Endothelial cell of umbilical vein (primary cell): ENCODE measurements around the gene IGFBP2. TPM values are rescaled to one million over a fixed set of nuclear protein-coding genes. Genes with fewer than 3 reads are reported as not detected.

Experiments
- BruUV-seq: library from RNA; stranded (reverse); fragments of 400-500 nt; replicated peaks from 2 replicates; lab custom pipeline; 2021; lab: Mats Ljungman, UMichigan
- CTCF ChIA-PET: fragments of 300-600, 350-600 bp; sonication (Branson Sonifier 250); formaldehyde crosslinking; loops from one replicate; lab custom pipeline; 2021; ENCODE audit warnings: antibody characterized with exemption, inconsistent platforms; lab: Charles Lee
- POLR2A ChIA-PET: fragments of 300-600, 350-600 bp; sonication (Branson Sonifier 250); formaldehyde crosslinking; loops from one replicate; lab custom pipeline; 2021; ENCODE audit warnings: antibody characterized with exemption, inconsistent platforms; lab: Charles Lee
- DNase-seq: peaks from one replicate; pipeline ENCODE4 v3.0.0-alpha.2; 2011; ENCODE audit warnings: low read depth, low spot score
- FAIRE-seq: peaks from 2 replicates; lab custom pipeline; 2011; peaks lifted over from hg19 to GRCh38; lab: Jason Lieb, UNC
- H2AFZ ChIP-seq: 2 replicates; pipeline ENCODE4 v1.6.0; 2012; ENCODE audit warnings: low read depth, low read length, control low read depth, inconsistent platforms
- H3K27ac ChIP-seq: 2 replicates; pipeline ENCODE4 v1.5.1; 2011; ENCODE audit warnings: low read depth, mild to moderate bottlenecking, control low read depth, low read length, moderate library complexity; ENCODE audit not compliant: insufficient read depth
- H3K27me3 ChIP-seq, 2 experiments: 2 replicates each; pipeline versions ENCODE4 v1.6.0 to v1.6.1; 2011; ENCODE audit warnings: low read length in 2 of 2, mixed read lengths in 1 of 2; ENCODE audit not compliant: control insufficient read depth in 2 of 2, insufficient read depth in 2 of 2
- H3K36me3 ChIP-seq, 2 experiments: 2 replicates in 1 of 2; 3 replicates in 1 of 2; pipeline ENCODE4 v1.5.1; 2011; ENCODE audit warnings: low read length in 2 of 2, mild to moderate bottlenecking in 1 of 2, moderate library complexity in 1 of 2; ENCODE audit not compliant: control insufficient read depth in 2 of 2, insufficient read depth in 2 of 2; ENCODE audit errors: extremely low read depth in 1 of 2
- H3K4me1 ChIP-seq: 3 replicates; pipeline ENCODE4 v1.5.1; 2011; ENCODE audit warnings: mild to moderate bottlenecking, low read length; ENCODE audit not compliant: control insufficient read depth, insufficient read depth; ENCODE audit errors: extremely low read depth
- H3K4me2 ChIP-seq: 2 replicates; pipeline ENCODE4 v1.6.1; 2011; ENCODE audit warnings: low read length, control low read depth, mixed read lengths; ENCODE audit not compliant: insufficient read depth
- H3K4me3 ChIP-seq, 3 experiments: fragments of 200-600 bp in 1 of 3; sonication (generic), shearing (Covaris generic) in 1 of 3; replicated peaks in 1 of 3; 2 replicates each; pipeline ENCODE4 v1.5.1; 2011 to 2016; ENCODE audit warnings: control low read depth in 3 of 3, low read length in 3 of 3, mild to moderate bottlenecking in 2 of 3, inconsistent platforms in 1 of 3, low read depth in 1 of 3, moderate library complexity in 1 of 3; ENCODE audit not compliant: insufficient read depth in 1 of 3
- H3K79me2 ChIP-seq: 2 replicates; pipeline ENCODE4 v1.6.0; 2012; ENCODE audit warnings: low read length, inconsistent platforms; ENCODE audit not compliant: control insufficient read depth, insufficient read depth
- H3K9ac ChIP-seq: replicated peaks from 2 replicates; pipeline ENCODE3; 2011; ENCODE audit warnings: low read length, control low read depth; ENCODE audit not compliant: insufficient read depth; ENCODE audit errors: extremely low read depth
- H3K9me1 ChIP-seq: replicated peaks from 3 replicates; pipeline ENCODE4 v1.6.0; 2011; ENCODE audit warnings: mild to moderate bottlenecking, low read length; ENCODE audit not compliant: control insufficient read depth, insufficient read depth; ENCODE audit errors: extremely low read depth
- H3K9me3 ChIP-seq: replicated peaks from 2 replicates; pipeline ENCODE4 v1.5.1; 2012; ENCODE audit warnings: low read length, inconsistent platforms; ENCODE audit not compliant: control insufficient read depth, insufficient read depth
- H4K20me1 ChIP-seq: replicated peaks from 2 replicates; pipeline ENCODE3; 2011; ENCODE audit warnings: mild to moderate bottlenecking, low read length; ENCODE audit not compliant: control insufficient read depth, insufficient read depth; ENCODE audit errors: extremely low read depth
- CTCF ChIP-seq, 2 donors: IDR thresholded peaks; 1 replicate in 1 of 2; 2 replicates in 1 of 2; pipeline ENCODE4 v1.5.1; 2011; ENCODE audit warnings: low read length in 2 of 2, mild to moderate bottlenecking in 2 of 2, moderate library complexity in 2 of 2, control low read depth in 1 of 2, inconsistent platforms in 1 of 2, low read depth in 1 of 2; ENCODE audit not compliant: insufficient read depth in 1 of 2; ENCODE audit errors: extremely low read depth in 1 of 2
- EZH2 ChIP-seq: IDR thresholded peaks from 2 replicates; pipeline ENCODE4 v1.6.1; 2012; ENCODE audit warnings: borderline replicate concordance, low read depth, mild to moderate bottlenecking, moderate library complexity, low read length, inconsistent platforms; ENCODE audit not compliant: severe bottlenecking
- FOS ChIP-seq: IDR thresholded peaks from 2 replicates; pipeline ENCODE4 v1.6.1; 2011; ENCODE audit warnings: mild to moderate bottlenecking, low read length, moderate library complexity, borderline replicate concordance; ENCODE audit not compliant: insufficient read depth
- GATA2 ChIP-seq: IDR thresholded peaks from 2 replicates; pipeline ENCODE4 v1.7.0; 2011; ENCODE audit warnings: low read depth, mild to moderate bottlenecking, moderate library complexity, mixed read lengths, low read length; ENCODE audit not compliant: insufficient read length, insufficient read depth
- JUN ChIP-seq: IDR thresholded peaks from 2 replicates; pipeline ENCODE4 v1.6.1; 2011; ENCODE audit warnings: borderline replicate concordance, low read depth; ENCODE audit not compliant: insufficient read length, insufficient read depth
- MYC ChIP-seq: IDR thresholded peaks from one replicate; pipeline ENCODE4 v1.6.1; 2011; ENCODE audit warnings: mild to moderate bottlenecking, low read depth, low read length
- POLR2A ChIP-seq: IDR thresholded peaks from 2 replicates; pipeline ENCODE4 v1.6.1; 2012; ENCODE audit warnings: low read depth, mild to moderate bottlenecking, control low read depth, low read length
- POLR2AphosphoS5 ChIP-seq: IDR thresholded peaks from 2 replicates; pipeline ENCODE4 v1.6.1; 2012; ENCODE audit warnings: low read depth, mild to moderate bottlenecking, control low read depth, low read length, moderate library complexity; ENCODE audit not compliant: insufficient read depth
- dilution Hi-C: fragments of 300-500 bp; cut with MboI; formaldehyde crosslinking; loops from one replicate; pipeline ENCODE4 v1.15.0; 2019; ENCODE audit warnings: low sequenced_read_pairs; ENCODE audit not compliant: extremely low pct_ligation_motif_present
- intact Hi-C: fragments of 100-400 bp; cut with micrococcal nuclease; formaldehyde crosslinking; loops from one replicate; pipeline ENCODE4 v1.10.0; 2022
- polyA plus RNA-seq, 4 experiments: library from polyadenylated mRNA; depleted of rRNA in 3 of 4; stranded (reverse) in 3 of 4; unstranded in 1 of 4; fragments of >200 nt; gene quantifications; 2 replicates each; pipeline versions ENCODE4 v1.2.1 to v1.2.3, GENCODE V29; 2011 to 2012; ENCODE audit warnings: missing spikeins in 1 of 4
- total RNA-seq: library from RNA; stranded (reverse); gene quantifications from 2 replicates; pipeline ENCODE4 v1.2.3, GENCODE V29; 2021
- TF ChIP-seq, protein P1 (sequence below): IDR thresholded peaks from 2 replicates; pipeline ENCODE4 v1.6.1; 2011; ENCODE audit not compliant: insufficient read depth, insufficient read length

Gene IGFBP2
- total and polyA plus RNA-seq, 2 donors (not counting 3 experiments of a cell fraction or from before 2014, with no cell fraction given), result 212 to 261 TPM

- Histone ChIP-seq H3K4me1 (no peaks in the 10 kb centered on the region), H3K4me3 (no peak overlapping the region), H2AFZ (no peak overlapping the region), H3K36me3 (no peaks in the 10 kb centered on the region), H3K9ac (no peak overlapping the region), H3K9me3 (no peaks in the 10 kb centered on the region), H4K20me1 (no peaks in the 10 kb centered on the region), H3K27ac (no peak overlapping the region), H3K79me2 (no peaks in the 10 kb centered on the region), H3K27me3 (peaks cover 0 to 16% of the 10 kb centered on the region in 2 experiments), H3K9me1 (no peaks in the 10 kb centered on the region), H3K4me2 (no peak overlapping the region)
- no peak for FAIRE-seq
- TF ChIP-seq POLR2A (no peak), FOS (no peak), GATA2 (no peak), POLR2AphosphoS5 (no peak), MYC (no peak), CTCF (IDR thresholded peaks at IDR 0.05; ENCODE audit: extremely low read depth in 1 of 2, insufficient read depth in 1 of 2, low read depth in 1 of 2, low read length in 2 of 2) (no peak), EZH2 (no peak), JUN (no peak)
- TF ChIP-seq, protein P1, sequence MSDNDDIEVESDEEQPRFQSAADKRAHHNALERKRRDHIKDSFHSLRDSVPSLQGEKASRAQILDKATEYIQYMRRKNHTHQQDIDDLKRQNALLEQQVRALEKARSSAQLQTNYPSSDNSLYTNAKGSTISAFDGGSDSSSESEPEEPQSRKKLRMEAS, result no peak
- intact Hi-C loops, result no loop called here
- ChIA-PET CTCF (interaction anchor here (1.5 to 1.6 kb wide), 2 partner anchors 831 to 1034 kb away, joined by 3 to 7 read pairs; no protein-coding TSS in a partner anchor), POLR2A (no interaction called here)
- dilution Hi-C loops, result no loop called here
- no peak for DNase-seq
- BruUV-seq, result no TSS peak
These were observed 46.4 kb downstream of the IGFBP2 start for GRCh38 chr2:216679658-216680024.
